Right atrium auricular region (tissue), 2 donors: ENCODE results near the gene ALKBH1. TPM values are rescaled to one million over a fixed set of nuclear protein-coding genes. Genes with fewer than 3 reads are reported as not detected.
A peak's percentile ranks its signal among the peaks of the same experiment; 100 is the strongest.
"Not testable (repeated sequence)": the region's sequence is repeated elsewhere in the genome, so short reads cannot be mapped to it uniquely, and the experiment has no call there.

ENCODE experiments used
- DNase-seq: peaks from one replicate; pipeline ENCODE4 v3.0.0-alpha.2; 2019; ENCODE audit warnings: low spot score
- H3K27ac ChIP-seq, 2 donors: fragments of 200-600 bp; sonication (generic); 1 replicate in 1 of 2; 2 replicates in 1 of 2; pipeline ENCODE4 v1.5.1; 2016 to 2019
- H3K27me3 ChIP-seq, 2 donors: fragments of 200-600 bp; sonication (generic); one replicate each; pipeline versions ENCODE4 v1.5.1 to v1.6.0; 2017 to 2019
- H3K36me3 ChIP-seq: fragments of 200-600 bp; sonication (generic); one replicate; pipeline ENCODE4 v1.5.1; 2016
- H3K4me1 ChIP-seq, 2 donors: fragments of 200-600 bp; sonication (generic); one replicate each; pipeline versions ENCODE4 v1.5.1 to v1.6.0; 2017 to 2019
- H3K4me3 ChIP-seq, 2 donors: fragments of 200-600 bp; sonication (generic); 1 replicate in 1 of 2; 2 replicates in 1 of 2; pipeline ENCODE4 v1.5.1; 2017 to 2019; ENCODE audit warnings: mild to moderate bottlenecking in 1 of 2, moderate library complexity in 1 of 2
- H3K9me3 ChIP-seq, 2 donors: fragments of 200-600 bp; sonication (generic); one replicate each; pipeline ENCODE4 v1.5.1; 2019
- total RNA-seq, 2 donors: library from RNA; depleted of rRNA; stranded (reverse); fragments of >200 nt; gene quantifications; one replicate each; pipeline ENCODE4 v1.1.0, GENCODE V29; 2016
- TF ChIP-seq, protein P1 (sequence below), 2 donors: fragments of 200-600 bp; sonication (generic); IDR thresholded peaks; one replicate each; pipeline ENCODE4 v1.5.1; 2019; ENCODE audit warnings: antibody characterized with exemption in 2 of 2

ALKBH1 gene
- total RNA-seq, 2 donors from 2014 or later = 7.8 to 11.1 TPM

DNA sequence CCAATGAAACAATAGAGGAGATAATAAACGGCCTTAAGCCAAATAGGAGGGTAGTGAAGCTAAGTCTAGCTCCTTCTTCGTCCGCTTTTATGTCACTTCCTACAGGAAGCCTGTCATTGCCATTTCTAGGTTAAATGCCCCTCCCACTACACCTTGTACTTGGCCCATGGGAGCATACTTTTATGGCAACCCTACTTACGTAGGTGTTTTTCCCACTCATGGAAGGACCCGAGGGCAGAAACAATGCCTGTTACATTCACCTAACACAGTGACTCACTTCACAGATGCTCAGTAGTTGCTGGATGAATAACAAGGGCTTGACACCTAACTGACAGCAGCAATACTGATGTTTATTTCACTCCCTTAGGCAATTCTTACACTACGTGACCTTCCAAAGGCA, 44.5 kb downstream of the ALKBH1 start:
- Histone ChIP-seq H3K4me1 (no peaks in the 10 kb centered on the region), H3K9me3 (no peaks in the 10 kb centered on the region), H3K36me3 (no peaks in the 10 kb centered on the region), H3K27me3 (no peaks in the 10 kb centered on the region), H3K4me3 (no peak overlapping the region), H3K27ac (peak overlapping the region; percentile 54 to 62)
- TF ChIP-seq, protein P1, sequence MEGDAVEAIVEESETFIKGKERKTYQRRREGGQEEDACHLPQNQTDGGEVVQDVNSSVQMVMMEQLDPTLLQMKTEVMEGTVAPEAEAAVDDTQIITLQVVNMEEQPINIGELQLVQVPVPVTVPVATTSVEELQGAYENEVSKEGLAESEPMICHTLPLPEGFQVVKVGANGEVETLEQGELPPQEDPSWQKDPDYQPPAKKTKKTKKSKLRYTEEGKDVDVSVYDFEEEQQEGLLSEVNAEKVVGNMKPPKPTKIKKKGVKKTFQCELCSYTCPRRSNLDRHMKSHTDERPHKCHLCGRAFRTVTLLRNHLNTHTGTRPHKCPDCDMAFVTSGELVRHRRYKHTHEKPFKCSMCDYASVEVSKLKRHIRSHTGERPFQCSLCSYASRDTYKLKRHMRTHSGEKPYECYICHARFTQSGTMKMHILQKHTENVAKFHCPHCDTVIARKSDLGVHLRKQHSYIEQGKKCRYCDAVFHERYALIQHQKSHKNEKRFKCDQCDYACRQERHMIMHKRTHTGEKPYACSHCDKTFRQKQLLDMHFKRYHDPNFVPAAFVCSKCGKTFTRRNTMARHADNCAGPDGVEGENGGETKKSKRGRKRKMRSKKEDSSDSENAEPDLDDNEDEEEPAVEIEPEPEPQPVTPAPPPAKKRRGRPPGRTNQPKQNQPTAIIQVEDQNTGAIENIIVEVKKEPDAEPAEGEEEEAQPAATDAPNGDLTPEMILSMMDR (IDR thresholded peaks at IDR 0.05) = no peak
- DNase-seq = no peak

DNA sequence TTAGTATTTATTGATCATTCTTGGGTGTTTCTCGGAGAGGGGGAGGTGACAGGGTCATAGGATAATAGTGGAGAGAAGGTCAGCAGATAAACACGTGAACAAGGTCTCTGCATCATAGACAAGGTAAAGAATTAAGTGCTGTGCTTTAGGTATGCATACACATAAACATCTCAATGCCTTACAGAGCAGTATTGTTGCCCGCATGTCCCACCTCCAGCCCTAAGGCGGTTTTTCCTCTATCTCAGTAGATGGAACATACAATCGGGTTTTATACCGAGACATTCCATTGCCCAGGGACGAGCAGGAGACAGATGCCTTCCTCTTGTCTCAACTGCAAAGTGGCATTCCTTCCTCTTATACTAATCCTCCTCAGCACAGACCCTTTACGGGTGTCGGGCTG, 46.3 kb downstream of the ALKBH1 start:
- H3K4me1 ChIP-seq, H3K9me3 ChIP-seq, H3K36me3 ChIP-seq, H3K27me3 ChIP-seq, H3K4me3 ChIP-seq, DNase-seq, H3K27ac ChIP-seq: not testable (repeated sequence)

DNA sequence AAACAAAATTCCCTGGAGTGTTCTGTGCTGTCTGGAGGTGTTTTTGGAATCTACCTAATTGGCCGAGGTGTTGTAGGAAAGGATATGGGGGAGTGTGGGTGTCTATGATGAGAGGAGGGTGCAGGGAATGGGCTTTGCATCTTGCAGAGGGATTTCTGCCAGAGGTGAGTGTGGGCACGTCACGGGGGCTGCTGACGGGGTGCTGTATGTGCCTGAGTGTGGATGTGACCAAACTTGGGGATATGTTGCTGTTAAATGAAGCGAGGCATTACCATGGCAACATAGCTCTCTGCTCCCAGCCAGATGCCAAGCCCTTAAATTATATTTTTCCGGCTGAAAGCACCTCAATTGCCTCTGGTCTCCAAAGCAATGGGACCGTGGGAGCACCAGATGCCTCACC, 47.1 kb downstream of the ALKBH1 start:
- H3K9me3 ChIP-seq = no peaks in the 10 kb centered on the region
- H3K36me3 ChIP-seq = no peaks in the 10 kb centered on the region
- no peaks in the 10 kb centered on the region for H3K27me3 ChIP-seq
- DNase-seq = no peak
- no peak overlapping the region for H3K4me3 ChIP-seq
- H3K4me1 ChIP-seq = no peaks in the 10 kb centered on the region
- TF ChIP-seq, protein P1 (IDR thresholded peaks at IDR 0.05) = no peak
- H3K27ac ChIP-seq = no peak overlapping the region

DNA sequence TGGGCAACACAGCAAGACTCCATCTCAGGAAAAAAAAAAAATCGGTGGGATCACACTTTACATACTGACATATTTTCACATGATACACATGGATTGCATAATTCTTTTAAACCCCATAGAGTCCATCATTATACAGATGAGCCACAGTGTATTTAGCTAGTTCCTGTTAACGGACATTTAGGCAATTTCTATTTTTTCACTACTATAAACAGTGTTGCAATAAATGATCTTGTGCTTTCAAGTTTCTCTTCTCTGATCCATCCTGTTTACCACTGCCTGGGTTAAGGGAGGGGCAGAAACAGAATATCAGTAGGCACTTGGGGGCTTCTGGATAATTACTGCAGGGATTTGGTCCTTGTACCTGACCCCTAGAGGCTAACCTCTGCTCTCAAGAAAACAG, 48.0 kb downstream of the ALKBH1 start:
- TF ChIP-seq, protein P1 (IDR thresholded peaks at IDR 0.05) = no peak
- H3K27ac ChIP-seq = no peak overlapping the region
- no peaks in the 10 kb centered on the region for H3K9me3 ChIP-seq
- no peaks in the 10 kb centered on the region for H3K27me3 ChIP-seq
- DNase-seq = no peak
- no peaks in the 10 kb centered on the region for H3K4me1 ChIP-seq
- no peak overlapping the region for H3K4me3 ChIP-seq
- H3K36me3 ChIP-seq = no peaks in the 10 kb centered on the region

DNA sequence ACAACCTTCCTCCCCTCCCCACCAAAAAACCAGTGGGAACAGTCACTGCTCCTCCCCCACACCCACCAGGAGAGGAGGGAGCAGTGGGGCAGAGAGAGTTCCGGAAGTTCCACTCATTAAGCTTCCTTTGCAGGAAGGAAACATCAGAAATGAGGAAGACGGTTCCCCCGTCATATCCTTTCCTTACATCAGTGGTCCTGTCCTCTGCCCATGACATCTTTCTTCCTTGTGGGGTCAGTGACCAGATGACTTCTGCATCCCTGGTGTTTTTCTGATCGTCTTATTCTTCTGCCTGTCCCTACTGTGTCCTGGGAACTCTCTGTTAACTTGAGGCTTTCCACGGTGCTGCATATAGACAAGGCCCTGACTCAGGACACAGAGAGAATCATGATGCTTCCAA, 50.5 kb downstream of the ALKBH1 start:
- Histone ChIP-seq H3K36me3 (no peaks in the 10 kb centered on the region), H3K4me3 (no peak overlapping the region), H3K27me3 (no peaks in the 10 kb centered on the region), H3K27ac (no peak overlapping the region), H3K4me1 (no peaks in the 10 kb centered on the region), H3K9me3 (no peaks in the 10 kb centered on the region)
- TF ChIP-seq, protein P1 (IDR thresholded peaks at IDR 0.05) = no peak
- DNase-seq = no peak

DNA sequence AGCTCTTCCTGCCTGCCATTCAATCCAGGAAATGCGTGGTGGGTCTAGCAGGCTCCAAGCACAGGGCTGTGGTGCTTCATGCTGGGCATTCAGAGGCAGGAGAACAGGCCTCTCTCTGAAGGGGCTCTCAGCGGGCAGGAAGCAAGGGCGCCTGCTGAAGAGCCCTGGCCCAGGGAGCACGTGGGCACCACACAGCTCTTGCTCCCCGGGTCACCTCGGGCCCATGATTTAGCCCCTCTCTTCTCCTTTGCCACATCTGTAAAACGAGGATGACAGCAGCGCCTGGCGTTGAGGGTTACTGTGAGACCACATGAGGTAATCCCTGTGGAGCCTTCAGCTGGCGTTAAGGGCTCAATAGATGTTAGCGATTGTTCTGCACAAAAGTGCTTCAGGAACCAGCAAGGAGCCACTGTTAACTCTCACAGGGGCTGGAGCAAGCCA, 53.8 kb downstream of the ALKBH1 start:
- H3K4me3 ChIP-seq = no peak overlapping the region
- no peak for DNase-seq
- H3K27me3 ChIP-seq = no peaks in the 10 kb centered on the region
- TF ChIP-seq, protein P1 (IDR thresholded peaks at IDR 0.05) = no peak
- no peaks in the 10 kb centered on the region for H3K9me3 ChIP-seq
- no peak overlapping the region for H3K27ac ChIP-seq
- H3K36me3 ChIP-seq = no peaks in the 10 kb centered on the region
- H3K4me1 ChIP-seq = no peaks in the 10 kb centered on the region
